ENCODE data around the gene FMNL1. TPM values are rescaled to one million over a fixed set of nuclear protein-coding genes. Genes with fewer than 3 reads are reported as not detected.

The FMNL1 gene
- polyA plus RNA-seq, 2 of the 4 experiments (the other 2 are of a cell fraction): 8.6 to 43.9 TPM

GRCh38 chr17:45264988-45265387 lies 43.3 kb downstream of the FMNL1 start:
- TF ChIP-seq ELK1 (IDR thresholded peaks at IDR 0.05; ENCODE audit: low read depth, low read length) (no peak), JUN (IDR thresholded peaks at IDR 0.05) (no peak), EHMT2 (IDR thresholded peaks at IDR 0.05; ENCODE audit: low read depth) (no peak), REST (IDR thresholded peaks at IDR 0.05) (no peak), TP53 (CRISPR knock-in tag; IDR thresholded peaks at IDR 0.05) (no peak), MYC (IDR thresholded peaks at IDR 0.05; ENCODE audit: borderline replicate concordance, low read length) (no peak), HMGXB4 (CRISPR knock-in tag; IDR thresholded peaks at IDR 0.05; ENCODE audit: borderline replicate concordance) (no peak), CTCF (IDR thresholded peaks at IDR 0.05) (no peak), RNF2 (IDR thresholded peaks at IDR 0.05; ENCODE audit: borderline replicate concordance, low read depth) (no peak)
- no peak overlapping the region for H3K4me3 ChIP-seq
- H3K4me2 ChIP-seq: no peak overlapping the region
- ChIA-PET CTCF (interaction anchor here (1.3 to 34.8 kb wide), 11 partner anchors 12 to 163 kb away, joined by 4 to 1120 read pairs (median 22); partner anchors contain the start of genes ACBD4 and FMNL1), POLR2A (interaction anchor here (0.8 to 1.2 kb wide), 2 partner anchors 11 to 107 kb away, joined by 3 read pairs; no protein-coding TSS in a partner anchor)
- H3K4me1 ChIP-seq: peaks cover 55% of the 10 kb centered on the region
- DNase-seq (ENCODE audit: low read depth in 1 of 2, low spot score in 1 of 2) (no peak), FAIRE-seq (no peak), ATAC-seq (no peak)
- peak overlapping the region in 1 of 2 experiments; percentile 54; a peak in 2 of 6 replicates for H3K27ac ChIP-seq
- no peaks in the 10 kb centered on the region for H3K9me3 ChIP-seq
- WGBS (ENCODE audit: missing lambda C conversion rate): 85% methylated on average over 8 of the region's 8 CpGs

GRCh38 chr17:45265821-45266220 lies 44.1 kb downstream of the FMNL1 start:
- Histone ChIP-seq H3K9me3 (no peaks in the 10 kb centered on the region), H3K4me3 (no peak overlapping the region), H3K4me2 (peak overlapping the region; percentile 49), H3K27ac (peak overlapping the region; percentile 14 to 54; a peak in 4 of 6 replicates), H3K4me1 (peaks cover 55% of the 10 kb centered on the region)
- FAIRE-seq (peak; percentile 70), DNase-seq (ENCODE audit: low read depth in 1 of 2, low spot score in 1 of 2) (peak in 1 of 2 experiments; percentile 57), ATAC-seq (peak in 1 of 2 experiments; percentile 18; a peak in 1 of 6 replicates)
- CTCF ChIA-PET: interaction anchor here (1.0 to 34.8 kb wide), 14 partner anchors 11 to 163 kb away, joined by 3 to 1120 read pairs (median 18); partner anchors contain the start of genes ACBD4, FMNL1 and MAP3K14
- TF ChIP-seq ELK1 (IDR thresholded peaks at IDR 0.05; ENCODE audit: low read depth, low read length) (no peak), KDM1A (IDR thresholded peaks at IDR 0.05; ENCODE audit: low read depth) (no peak), FOSL2 (IDR thresholded peaks at IDR 0.05) (no peak; the same call in 1 of the 2 replicates), FOSL2 (CRISPR knock-in tag; IDR thresholded peaks at IDR 0.05) (peak; percentile 61), NFE2L2 (conservative IDR thresholded peaks at IDR 0.05; ENCODE audit: low read length) (no peak), RCOR1 (IDR thresholded peaks at IDR 0.05; ENCODE audit: low read depth, low read length) (no peak), JUNB (IDR thresholded peaks at IDR 0.05) (0 out of 2 replicates have a peak, but pooled peaks have one; percentile 21), JUN (IDR thresholded peaks at IDR 0.05) (peak in 1 of 2 experiments; percentile 36; a peak in 2 of 5 replicates), SMC3 (IDR thresholded peaks at IDR 0.05) (no peak), ZC3H11A (IDR thresholded peaks at IDR 0.05) (no peak), TFCP2L1 (CRISPR knock-in tag; IDR thresholded peaks at IDR 0.05) (no peak), E2F6 (IDR thresholded peaks at IDR 0.05; ENCODE audit: borderline replicate concordance, low read depth) (no peak), EHF (CRISPR knock-in tag; IDR thresholded peaks at IDR 0.05) (no peak), USF2 (IDR thresholded peaks at IDR 0.05) (no peak), BCL3 (IDR thresholded peaks at IDR 0.05) (no peak)
- WGBS (ENCODE audit: missing lambda C conversion rate): 29% methylated on average over 1 of the region's 1 CpG
- POLR2A ChIA-PET: interaction anchor here (0.8 to 1.0 kb wide), 2 partner anchors 12 to 51 kb away, joined by 3 read pairs; partner anchors contain the start of gene MAP3K14
